ENCODE results near the gene PRPF6.
"Not testable (repeated sequence)": the region's sequence is repeated elsewhere in the genome, so short reads cannot be mapped to it uniquely, and the experiment has no call there.

Gene PRPF6

DNA sequence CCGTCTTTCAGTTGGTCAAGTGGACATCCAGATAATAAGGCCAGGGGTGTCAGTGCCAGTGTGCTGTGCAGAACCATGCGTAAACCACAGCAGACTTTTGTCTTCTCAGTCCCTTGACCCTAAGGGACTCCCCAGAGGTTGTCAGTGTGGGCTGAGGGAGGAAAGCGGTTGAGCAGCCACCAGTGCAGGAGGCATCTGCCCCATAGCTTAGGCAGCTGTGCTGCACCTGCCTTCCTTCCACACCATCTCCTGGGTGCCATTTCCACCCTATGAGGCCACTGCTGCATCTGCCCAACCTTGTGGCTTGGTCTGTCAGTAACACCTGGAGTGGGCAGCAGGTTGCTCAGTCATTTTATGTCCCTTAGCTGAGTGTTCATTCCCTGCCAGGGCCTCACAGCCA lies 26.0 kb downstream of the PRPF6 start:
- TF ChIP-seq, protein P1, sequence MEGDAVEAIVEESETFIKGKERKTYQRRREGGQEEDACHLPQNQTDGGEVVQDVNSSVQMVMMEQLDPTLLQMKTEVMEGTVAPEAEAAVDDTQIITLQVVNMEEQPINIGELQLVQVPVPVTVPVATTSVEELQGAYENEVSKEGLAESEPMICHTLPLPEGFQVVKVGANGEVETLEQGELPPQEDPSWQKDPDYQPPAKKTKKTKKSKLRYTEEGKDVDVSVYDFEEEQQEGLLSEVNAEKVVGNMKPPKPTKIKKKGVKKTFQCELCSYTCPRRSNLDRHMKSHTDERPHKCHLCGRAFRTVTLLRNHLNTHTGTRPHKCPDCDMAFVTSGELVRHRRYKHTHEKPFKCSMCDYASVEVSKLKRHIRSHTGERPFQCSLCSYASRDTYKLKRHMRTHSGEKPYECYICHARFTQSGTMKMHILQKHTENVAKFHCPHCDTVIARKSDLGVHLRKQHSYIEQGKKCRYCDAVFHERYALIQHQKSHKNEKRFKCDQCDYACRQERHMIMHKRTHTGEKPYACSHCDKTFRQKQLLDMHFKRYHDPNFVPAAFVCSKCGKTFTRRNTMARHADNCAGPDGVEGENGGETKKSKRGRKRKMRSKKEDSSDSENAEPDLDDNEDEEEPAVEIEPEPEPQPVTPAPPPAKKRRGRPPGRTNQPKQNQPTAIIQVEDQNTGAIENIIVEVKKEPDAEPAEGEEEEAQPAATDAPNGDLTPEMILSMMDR (IDR thresholded peaks at IDR 0.05; ENCODE audit: control insufficient read depth, extremely low read depth, insufficient read depth) = no peak
- H3K4me3 ChIP-seq (ENCODE audit: low read depth, low read length) = no peak overlapping the region
- no peak for DNase-seq (ENCODE audit: low read depth)

DNA sequence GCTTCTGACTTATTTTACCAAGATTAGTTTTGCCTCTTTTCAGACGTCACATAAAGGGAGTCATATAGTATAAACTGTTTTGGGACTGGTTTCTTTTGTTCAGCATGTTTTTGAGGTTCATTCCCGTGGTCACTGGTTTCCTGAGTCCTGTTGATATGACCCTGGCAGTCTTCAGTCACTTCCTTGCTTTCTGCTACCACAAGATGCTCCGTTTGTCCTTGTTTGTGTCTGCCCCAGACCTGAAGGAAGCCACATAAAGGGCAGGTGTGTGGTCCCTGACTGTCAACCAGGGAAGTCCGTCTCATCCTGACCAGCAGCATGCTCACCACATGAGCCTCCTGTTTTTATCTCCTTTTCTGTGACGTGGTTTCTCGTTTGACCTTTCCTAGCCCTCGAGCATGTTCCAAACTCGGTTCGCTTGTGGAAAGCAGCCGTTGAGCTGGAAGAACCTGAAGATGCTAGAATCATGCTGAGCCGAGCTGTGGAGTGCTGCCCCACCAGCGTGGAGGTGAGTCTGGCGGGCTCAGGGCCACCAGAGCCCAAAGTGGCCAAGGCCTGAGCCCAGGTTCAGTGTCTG lies 29.0 kb downstream of the PRPF6 start:
- DNase-seq (ENCODE audit: low read depth) = no peak
- TF ChIP-seq, protein P1 (IDR thresholded peaks at IDR 0.05; ENCODE audit: control insufficient read depth, extremely low read depth, insufficient read depth) = no peak
- no peak overlapping the region for H3K4me3 ChIP-seq (ENCODE audit: low read depth, low read length)

DNA sequence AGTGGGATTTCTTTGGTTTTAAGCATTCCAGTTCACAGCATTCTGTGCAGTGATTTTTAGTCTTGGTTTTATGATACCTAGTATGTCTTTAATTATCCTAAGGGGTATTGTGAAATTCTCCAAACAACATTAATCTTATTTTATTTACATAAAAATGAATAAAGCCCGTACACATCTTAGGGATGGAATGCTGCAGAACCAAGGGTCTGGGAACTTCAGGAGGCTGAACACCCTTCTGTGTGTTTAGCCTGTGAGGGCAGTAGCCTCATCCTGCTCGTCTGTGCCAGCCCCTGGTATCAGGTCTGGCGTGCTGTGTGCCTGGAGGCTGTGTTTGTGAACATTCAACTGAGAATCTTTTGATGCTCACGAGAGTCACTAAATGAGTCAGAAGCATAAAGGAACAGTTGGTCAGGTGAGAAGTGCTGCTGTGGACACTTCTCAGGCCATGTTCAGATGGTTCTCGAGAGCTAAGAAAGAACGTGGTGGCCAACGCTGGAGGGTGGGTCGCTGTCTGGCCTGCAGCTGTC lies 29.8 kb downstream of the PRPF6 start:
- no peak for DNase-seq (ENCODE audit: low read depth)
- H3K4me3 ChIP-seq (ENCODE audit: low read depth, low read length) = no peak overlapping the region
- TF ChIP-seq, protein P1 (IDR thresholded peaks at IDR 0.05; ENCODE audit: control insufficient read depth, extremely low read depth, insufficient read depth) = no peak

DNA sequence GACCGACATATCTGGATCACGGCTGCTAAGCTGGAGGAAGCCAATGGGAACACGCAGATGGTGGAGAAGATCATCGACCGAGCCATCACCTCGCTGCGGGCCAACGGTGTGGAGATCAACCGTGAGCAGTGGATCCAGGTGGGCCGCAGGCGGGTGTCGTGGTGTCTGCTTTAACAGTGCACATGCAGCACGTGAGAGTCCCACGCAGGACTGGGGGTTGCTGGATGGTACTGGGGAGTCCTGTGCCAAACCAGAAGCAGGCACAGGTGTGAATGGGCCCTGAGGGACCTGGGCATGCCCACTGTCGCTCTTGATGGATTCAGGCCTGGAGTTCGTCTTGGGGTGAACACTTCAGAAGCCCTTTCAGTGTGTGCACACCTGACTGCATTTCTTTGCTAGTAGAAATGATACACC lies 30.4 kb downstream of the PRPF6 start:
- no peak for DNase-seq (ENCODE audit: low read depth)
- H3K4me3 ChIP-seq (ENCODE audit: low read depth, low read length) = no peak overlapping the region

DNA sequence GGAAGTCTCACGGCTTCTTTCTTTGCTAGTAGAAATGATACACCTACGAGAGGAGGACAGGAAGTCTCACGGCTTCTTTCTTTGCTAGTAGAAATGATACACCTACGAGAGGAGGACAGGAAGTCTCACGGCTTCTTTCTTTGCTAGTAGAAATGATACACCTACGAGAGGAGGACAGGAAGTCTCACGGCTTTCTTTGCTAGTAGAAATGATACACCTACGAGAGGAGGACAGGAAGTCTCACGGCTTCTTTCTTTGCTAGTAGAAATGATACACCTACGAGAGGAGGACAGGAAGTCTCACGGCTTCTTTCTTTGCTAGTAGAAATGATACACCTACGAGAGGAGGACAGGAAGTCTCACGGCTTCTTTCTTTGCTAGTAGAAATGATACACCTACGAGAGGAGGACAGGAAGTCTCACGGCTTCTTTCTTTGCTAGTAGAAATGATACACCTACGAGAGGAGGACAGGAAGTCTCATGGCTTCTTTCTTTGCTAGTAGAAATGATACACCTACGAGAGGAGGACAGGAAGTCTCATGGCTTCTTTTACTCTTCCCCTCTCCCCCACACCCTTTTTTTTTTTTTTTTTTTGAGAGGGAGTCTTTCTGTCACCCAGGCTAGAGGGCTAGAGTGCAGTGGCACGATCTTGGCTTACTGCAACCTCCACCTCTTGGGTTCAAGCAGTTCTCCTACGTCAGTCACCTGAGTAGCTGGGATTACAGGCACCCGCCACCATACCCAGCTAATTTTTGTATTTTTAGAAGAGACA lies 31.6 kb downstream of the PRPF6 start:
- DNase-seq (ENCODE audit: low read depth); H3K4me3 ChIP-seq (ENCODE audit: low read depth, low read length): not testable (repeated sequence)

More for the DNA sequence above, 30.4 kb downstream of the PRPF6 start:
- TF ChIP-seq, protein P1 (IDR thresholded peaks at IDR 0.05; ENCODE audit: control insufficient read depth, extremely low read depth, insufficient read depth) = no peak

DNA sequence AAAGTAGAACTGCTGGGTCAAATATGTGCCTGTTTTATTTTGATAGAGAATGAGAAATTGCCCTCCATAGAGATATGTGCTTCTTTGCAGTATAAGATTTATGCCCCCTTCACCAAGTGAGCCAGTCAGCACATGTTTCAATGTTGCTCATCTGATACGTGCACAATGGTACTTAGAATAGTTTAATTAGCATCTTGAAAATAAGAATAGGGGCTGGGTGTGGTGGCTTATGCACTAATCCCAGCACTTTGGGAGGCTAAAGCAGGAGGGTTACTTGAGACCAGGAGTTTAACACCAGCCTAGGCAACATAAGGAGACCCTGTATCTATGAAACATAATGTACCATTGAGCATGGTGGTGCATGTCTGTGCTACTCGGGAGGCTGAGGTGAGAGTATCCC lies 34.7 kb downstream of the PRPF6 start:
- no peak overlapping the region for H3K4me3 ChIP-seq (ENCODE audit: low read depth, low read length)
- TF ChIP-seq, protein P1 (IDR thresholded peaks at IDR 0.05; ENCODE audit: control insufficient read depth, extremely low read depth, insufficient read depth) = no peak
- no peak for DNase-seq (ENCODE audit: low read depth)

DNA sequence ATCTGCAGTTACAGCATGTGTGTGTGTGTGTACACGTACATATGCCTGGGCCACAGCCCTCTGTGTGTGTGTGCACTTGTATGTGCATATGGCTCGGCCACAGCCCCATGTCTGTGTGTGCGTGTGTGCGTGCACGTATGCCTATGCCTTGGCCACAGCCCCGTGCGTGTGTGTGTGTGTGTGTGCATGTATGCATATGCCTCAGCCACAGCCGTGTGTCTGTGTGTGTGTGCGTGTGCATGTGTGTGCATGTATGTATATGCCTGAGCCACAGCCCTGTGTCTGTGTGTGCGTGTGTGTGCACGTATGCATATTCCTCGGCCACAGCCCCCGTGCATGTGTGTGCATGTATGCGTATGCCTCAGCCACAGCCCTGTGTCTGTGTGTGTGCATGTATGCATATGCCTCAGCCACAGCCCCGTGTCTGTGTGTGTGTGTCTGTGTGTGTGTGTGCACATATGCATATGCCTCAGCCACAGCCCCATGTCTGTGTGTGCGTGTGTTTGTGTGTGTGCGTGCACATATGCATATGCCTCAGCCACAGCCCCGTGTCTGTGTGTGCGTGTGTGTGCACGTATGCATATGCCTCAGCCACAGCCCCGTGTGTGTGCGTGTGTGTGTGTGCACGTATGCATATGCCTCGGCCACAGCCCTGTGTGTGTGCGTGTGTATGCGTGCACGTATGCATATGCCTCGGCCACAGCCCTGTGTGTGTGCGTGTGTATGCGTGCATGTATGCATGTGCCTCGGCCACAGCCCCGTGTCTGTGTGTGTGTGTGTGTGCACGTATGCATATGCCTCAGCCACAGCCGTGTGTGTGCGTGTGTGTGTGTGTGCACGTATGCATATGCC lies 40.4 kb downstream of the PRPF6 start:
- TF ChIP-seq, protein P1 (IDR thresholded peaks at IDR 0.05; ENCODE audit: control insufficient read depth, extremely low read depth, insufficient read depth) = no peak
- H3K4me3 ChIP-seq (ENCODE audit: low read depth, low read length) = no peak overlapping the region
- no peak for DNase-seq (ENCODE audit: low read depth)
